Measurements from ENCODE around the gene P3H2. TPM values are rescaled to one million over a fixed set of nuclear protein-coding genes. Genes with fewer than 3 reads are reported as not detected.

The P3H2 gene
- total and polyA plus RNA-seq, 2 of the 4 experiments (the other 2 are of a cell fraction) = 54.7 to 64.3 TPM

- POLR2A ChIA-PET (ENCODE audit: unreplicated experiment) = no interaction called here
Measured at GRCh38 chr3:189967254-189967865, 153.3 kb downstream of the P3H2 start.

More at GRCh38 chr3:189967254-189967865, 153.3 kb downstream of the P3H2 start:
- no peak overlapping the region for H3K27ac ChIP-seq (ENCODE audit: insufficient read depth, low read length)
- no peaks in the 10 kb centered on the region for H4K20me1 ChIP-seq (ENCODE audit: insufficient read depth, low read length)
- no peak overlapping the region for H4K91ac ChIP-seq (ENCODE audit: insufficient read depth, low read depth, low read length)
- no peaks in the 10 kb centered on the region for H3K9me3 ChIP-seq (ENCODE audit: control insufficient read depth, insufficient read depth, low read length)
- no peak overlapping the region for H2BK20ac ChIP-seq (ENCODE audit: low read depth, low read length)
- no peak overlapping the region for H3K18ac ChIP-seq (ENCODE audit: low read depth, low read length)
- ATAC-seq (ENCODE audit: low read depth) (peak; percentile 54; the same call in 1 of the 2 replicates), DNase-seq (peak; percentile 65)
- H3K9me1 ChIP-seq (ENCODE audit: insufficient read depth, low read length) = peaks cover 3% of the 10 kb centered on the region; the same call in 1 of the 2 replicates
- H3K36me3 ChIP-seq (ENCODE audit: control insufficient read depth, insufficient read depth, low read length) = peaks cover 12% of the 10 kb centered on the region
- no peaks in the 10 kb centered on the region for H3K27me3 ChIP-seq (ENCODE audit: control insufficient read depth, insufficient read depth, low read length)
- no peak overlapping the region for H2AK5ac ChIP-seq (ENCODE audit: low read depth, low read length)
- H4K8ac ChIP-seq (ENCODE audit: low read depth in 2 of 2, low read length in 2 of 2) = no peak overlapping the region
- no peak overlapping the region for H2BK15ac ChIP-seq (ENCODE audit: low read depth, low read length)
- no peak overlapping the region for H2AK9ac ChIP-seq (replicated peaks; ENCODE audit: low read depth, low read length, poor library complexity)
- no TSS peak for BruUV-seq (replicated peaks)
- dilution Hi-C loops (cut with HindIII; ENCODE audit: low sequenced_read_pairs, unreplicated experiment) = no loop called here
- H3K4me1 ChIP-seq (ENCODE audit: control insufficient read depth, insufficient read depth, low read length) = no peaks in the 10 kb centered on the region
- WGBS, 2 experiments (ENCODE audit: extremely low coverage in 2 of 2, insufficient read length in 1 of 2) = 40% methylated on average over 1 of the region's 5 CpGs; no CpG with 5 or more reads in 1 of the 2 experiments
- no peak overlapping the region for H3K4me2 ChIP-seq (ENCODE audit: low read depth, low read length)
- no peak overlapping the region for H3K4me3 ChIP-seq (ENCODE audit: insufficient read depth, low read depth, low read length)
- intact Hi-C loops (cut with micrococcal nuclease) = loop anchor here (1.0 kb wide), 2 partner anchors 153 to 235 kb away; partner anchors contain the start of gene P3H2
- CTCF ChIA-PET = interaction anchor here (0.6 to 1.5 kb wide), 6 partner anchors 14 to 304 kb away, joined by 3 to 5 read pairs (median 3); no protein-coding TSS in a partner anchor
- H3K9ac ChIP-seq (ENCODE audit: low read depth, low read length) = no peak overlapping the region
- H4K5ac ChIP-seq (ENCODE audit: low read depth, low read length) = no peak overlapping the region
- H3K23ac ChIP-seq (ENCODE audit: low read depth, low read length) = no peak overlapping the region
- in situ Hi-C loops (cut with MboI; ENCODE audit: low sequenced_read_pairs) = loop anchor here (10.0 kb wide), 2 partner anchors 467 to 727 kb away; no protein-coding TSS in a partner anchor
- H2BK5ac ChIP-seq (ENCODE audit: low read depth, low read length, poor library complexity, severe bottlenecking) = no peak overlapping the region
- H3K4ac ChIP-seq (ENCODE audit: low read depth, low read length) = no peak overlapping the region
- TF ChIP-seq CTCF (conservative IDR thresholded peaks at IDR 0.05; ENCODE audit: low read depth, low read length) (peak; percentile 89), RAD21 (IDR thresholded peaks at IDR 0.05; ENCODE audit: low read length) (peak; percentile 87), BHLHE40 (IDR thresholded peaks at IDR 0.05; ENCODE audit: low read depth, low read length) (no peak), SMC3 (IDR thresholded peaks at IDR 0.05; ENCODE audit: low read depth, low read length) (peak; percentile 81)
- no peak overlapping the region for H2BK120ac ChIP-seq (ENCODE audit: low read depth, low read length)
- no peak overlapping the region for H2AFZ ChIP-seq (replicated peaks; ENCODE audit: low read length, poor library complexity)
- H3K14ac ChIP-seq (replicated peaks; ENCODE audit: low read depth, low read length) = no peak overlapping the region
- peaks cover 3 to 8% of the 10 kb centered on the region in 2 experiments; a peak in 1 of 4 replicates for H3K79me1 ChIP-seq (ENCODE audit: low read depth in 1 of 2, low read length in 2 of 2)
- H3K56ac ChIP-seq (ENCODE audit: extremely low read depth, insufficient read depth, low read length) = no peak overlapping the region

Measured in IMR-90 (cell line).